ENCODE measurements around the gene EDC4. TPM values are rescaled to one million over a fixed set of nuclear protein-coding genes. Genes with fewer than 3 reads are reported as not detected.

Gene EDC4
- total RNA-seq, 1 donor from 2014 or later = 125 TPM

DNA sequence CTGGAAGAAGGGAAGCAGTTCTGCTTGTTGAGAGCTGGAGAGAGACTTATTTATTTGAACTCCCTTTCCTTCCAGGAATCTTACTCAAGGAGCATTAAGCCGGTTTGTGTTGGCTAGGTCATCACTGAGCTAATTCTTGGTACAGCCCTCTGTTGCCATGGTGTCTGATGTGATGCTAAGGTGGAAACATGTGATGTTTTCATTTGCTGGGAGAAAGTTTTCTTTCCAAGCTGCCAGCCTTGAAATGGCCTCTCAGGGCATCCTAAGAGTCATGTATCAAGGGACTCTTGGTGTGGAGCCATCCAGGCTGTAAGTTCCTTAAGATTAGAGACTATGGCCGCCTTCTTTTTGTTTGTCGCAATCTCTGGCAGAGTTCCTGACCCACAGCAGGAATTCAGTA, 24.4 kb downstream of the EDC4 start:
- TF ChIP-seq CTCF (IDR thresholded peaks at IDR 0.05) = no peak
- Histone ChIP-seq H3K4me1 (peaks cover 19 to 44% of the 10 kb centered on the region in 2 donors), H3K9me3 (no peaks in the 10 kb centered on the region), H3K27me3 (no peaks in the 10 kb centered on the region), H3K36me3 (peaks cover 0 to 5% of the 10 kb centered on the region in 2 donors), H3K27ac (peak overlapping the region; percentile 66 to 78), H3K4me3 (no peak overlapping the region)
- intact Hi-C loops (cut with DNase I) = no loop called here
- peak; percentile 24 to 91 for DNase-seq (ENCODE audit: low spot score in 2 of 2)

DNA sequence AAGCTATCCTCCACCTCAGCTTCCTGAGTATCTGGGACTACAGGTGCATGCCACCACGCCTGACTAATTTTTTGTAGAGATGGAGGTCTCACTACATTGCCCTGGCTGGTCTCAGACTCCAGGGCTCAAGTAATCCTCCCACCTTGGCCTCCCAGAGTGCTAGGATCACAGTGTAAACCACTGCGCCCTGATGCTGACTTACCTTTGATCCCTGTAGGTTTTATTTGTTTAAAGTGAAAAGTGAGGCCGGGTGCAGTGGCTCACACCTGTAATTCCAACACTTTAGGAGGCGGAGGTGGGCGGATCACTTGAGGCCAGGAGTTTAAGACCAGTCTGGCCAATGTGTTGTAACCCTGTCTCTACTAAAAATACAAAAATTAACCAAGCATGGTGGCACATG, 28.9 kb downstream of the EDC4 start:
- H3K27me3 ChIP-seq = no peaks in the 10 kb centered on the region
- no peak overlapping the region for H3K4me3 ChIP-seq
- no peak for TF ChIP-seq CTCF (IDR thresholded peaks at IDR 0.05)
- intact Hi-C loops (cut with DNase I) = no loop called here
- H3K36me3 ChIP-seq = peaks cover 0 to 5% of the 10 kb centered on the region in 2 donors
- no peaks in the 10 kb centered on the region for H3K9me3 ChIP-seq
- H3K4me1 ChIP-seq = peaks cover 6 to 12% of the 10 kb centered on the region in 2 donors
- no peak overlapping the region for H3K27ac ChIP-seq
- no peak for DNase-seq (ENCODE audit: low spot score in 2 of 2)

GRCh38 chr16:67902831-67903230, 30.0 kb downstream of the EDC4 start:
- intact Hi-C loops (cut with DNase I) = no loop called here
- Histone ChIP-seq H3K9me3 (no peaks in the 10 kb centered on the region), H3K27me3 (no peaks in the 10 kb centered on the region), H3K36me3 (peaks cover 0 to 5% of the 10 kb centered on the region in 2 donors), H3K4me1 (peaks cover 0 to 4% of the 10 kb centered on the region in 2 donors), H3K27ac (no peak overlapping the region), H3K4me3 (no peak overlapping the region)
- DNase-seq (ENCODE audit: low spot score in 2 of 2) = no peak
- no peak for TF ChIP-seq CTCF (IDR thresholded peaks at IDR 0.05)

- intact Hi-C loops (cut with DNase I) = no loop called here
- DNase-seq (ENCODE audit: low spot score in 2 of 2) = no peak
- Histone ChIP-seq H3K9me3 (no peaks in the 10 kb centered on the region), H3K4me3 (no peak overlapping the region), H3K27ac (no peak overlapping the region), H3K36me3 (peaks cover 26 to 39% of the 10 kb centered on the region in 2 donors), H3K27me3 (no peaks in the 10 kb centered on the region), H3K4me1 (no peaks in the 10 kb centered on the region)
- no peak for TF ChIP-seq CTCF (IDR thresholded peaks at IDR 0.05)
These were observed 34.7 kb downstream of the EDC4 start for GRCh38 chr16:67907397-67908180.

DNA sequence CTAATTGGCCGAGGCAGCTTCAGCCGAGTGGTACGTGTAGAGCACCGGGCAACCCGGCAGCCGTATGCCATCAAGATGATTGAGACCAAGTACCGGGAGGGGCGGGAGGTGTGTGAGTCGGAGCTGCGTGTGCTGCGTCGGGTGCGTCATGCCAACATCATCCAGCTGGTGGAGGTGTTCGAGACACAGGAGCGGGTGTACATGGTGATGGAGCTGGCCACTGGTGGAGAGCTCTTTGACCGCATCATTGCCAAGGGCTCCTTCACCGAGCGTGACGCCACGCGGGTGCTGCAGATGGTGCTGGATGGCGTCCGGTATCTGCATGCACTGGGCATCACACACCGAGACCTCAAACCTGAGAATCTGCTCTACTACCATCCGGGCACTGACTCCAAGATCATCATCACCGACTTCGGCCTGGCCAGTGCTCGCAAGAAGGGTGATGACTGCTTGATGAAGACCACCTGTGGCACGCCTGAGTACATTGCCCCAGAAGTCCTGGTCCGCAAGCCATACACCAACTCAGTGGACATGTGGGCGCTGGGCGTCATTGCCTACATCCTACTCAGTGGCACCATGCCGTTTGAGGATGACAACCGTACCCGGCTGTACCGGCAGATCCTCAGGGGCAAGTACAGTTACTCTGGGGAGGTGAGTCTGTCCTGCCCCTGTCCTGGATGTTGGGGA, 36.3 kb downstream of the EDC4 start:
- Histone ChIP-seq H3K27me3 (no peaks in the 10 kb centered on the region), H3K9me3 (no peaks in the 10 kb centered on the region), H3K4me1 (no peaks in the 10 kb centered on the region), H3K36me3 (peaks cover 26 to 42% of the 10 kb centered on the region in 2 donors), H3K4me3 (no peak overlapping the region), H3K27ac (no peak overlapping the region)
- intact Hi-C loops (cut with DNase I) = no loop called here
- no peak for DNase-seq (ENCODE audit: low spot score in 2 of 2)
- no peak for TF ChIP-seq CTCF (IDR thresholded peaks at IDR 0.05)
